ENCODE data around the gene QRICH2. TPM values are rescaled to one million over a fixed set of nuclear protein-coding genes. Genes with fewer than 3 reads are reported as not detected.
"Not testable (repeated sequence)": the region's sequence is repeated elsewhere in the genome, so short reads cannot be mapped to it uniquely, and the experiment has no call there.

Gene QRICH2
- total RNA-seq, 1 donor from 2014 or later = 2.1 TPM

GRCh38 chr17:76260669-76261068 is 47.4 kb downstream of the QRICH2 start:
- no peak overlapping the region for H3K27ac ChIP-seq (ENCODE audit: low read depth, low read length)
- H3K36me3 ChIP-seq (ENCODE audit: control insufficient read depth in 3 of 3, insufficient read depth in 3 of 3, low read length in 3 of 3) = no peaks in the 10 kb centered on the region
- H3K27me3 ChIP-seq (ENCODE audit: control insufficient read depth in 3 of 3, insufficient read depth in 3 of 3, low read length in 3 of 3) = no peaks in the 10 kb centered on the region
- no peak overlapping the region for H3K4me3 ChIP-seq (ENCODE audit: low read length in 3 of 3)
- peaks cover 14 to 29% (median 18%) of the 10 kb centered on the region in 3 donors for H3K4me1 ChIP-seq (ENCODE audit: control insufficient read depth in 3 of 3, insufficient read depth in 3 of 3, low read length in 3 of 3)
- H3K9me3 ChIP-seq (ENCODE audit: control insufficient read depth in 3 of 3, low read length in 3 of 3) = no peaks in the 10 kb centered on the region
- no peak overlapping the region for H3K9ac ChIP-seq (ENCODE audit: low read depth in 1 of 3, low read length in 3 of 3)

GRCh38 chr17:76260220-76260619 is 47.9 kb downstream of the QRICH2 start:
- no peak overlapping the region for H3K27ac ChIP-seq (ENCODE audit: low read depth, low read length)
- H3K4me1 ChIP-seq (ENCODE audit: control insufficient read depth in 3 of 3, insufficient read depth in 3 of 3, low read length in 3 of 3) = peaks cover 14 to 29% (median 18%) of the 10 kb centered on the region in 3 donors
- H3K27me3 ChIP-seq (ENCODE audit: control insufficient read depth in 3 of 3, insufficient read depth in 3 of 3, low read length in 3 of 3) = no peaks in the 10 kb centered on the region
- no peaks in the 10 kb centered on the region for H3K9me3 ChIP-seq (ENCODE audit: control insufficient read depth in 3 of 3, low read length in 3 of 3)
- no peaks in the 10 kb centered on the region for H3K36me3 ChIP-seq (ENCODE audit: control insufficient read depth in 3 of 3, insufficient read depth in 3 of 3, low read length in 3 of 3)
- no peak overlapping the region for H3K9ac ChIP-seq (ENCODE audit: low read depth in 1 of 3, low read length in 3 of 3)
- no peak overlapping the region for H3K4me3 ChIP-seq (ENCODE audit: low read length in 3 of 3)

GRCh38 chr17:76256430-76257050 is 51.5 kb downstream of the QRICH2 start:
- not testable (repeated sequence) for H3K4me3 ChIP-seq (ENCODE audit: low read length in 3 of 3); H3K27ac ChIP-seq (ENCODE audit: low read depth, low read length); H3K27me3 ChIP-seq (ENCODE audit: control insufficient read depth in 3 of 3, insufficient read depth in 3 of 3, low read length in 3 of 3); H3K9ac ChIP-seq (ENCODE audit: low read depth in 1 of 3, low read length in 3 of 3); H3K36me3 ChIP-seq (ENCODE audit: control insufficient read depth in 3 of 3, insufficient read depth in 3 of 3, low read length in 3 of 3); H3K9me3 ChIP-seq (ENCODE audit: control insufficient read depth in 3 of 3, low read length in 3 of 3)
- H3K4me1 ChIP-seq (ENCODE audit: control insufficient read depth in 3 of 3, insufficient read depth in 3 of 3, low read length in 3 of 3) = peaks cover 23 to 40% (median 24%) of the 10 kb centered on the region in 3 donors

GRCh38 chr17:76255801-76256429 is 52.2 kb downstream of the QRICH2 start:
- Histone ChIP-seq H3K36me3 (ENCODE audit: control insufficient read depth in 3 of 3, insufficient read depth in 3 of 3, low read length in 3 of 3) (no peaks in the 10 kb centered on the region), H3K4me1 (ENCODE audit: control insufficient read depth in 3 of 3, insufficient read depth in 3 of 3, low read length in 3 of 3) (peaks cover 26 to 43% (median 26%) of the 10 kb centered on the region in 3 donors), H3K9ac (ENCODE audit: low read depth in 1 of 3, low read length in 3 of 3) (no peak overlapping the region), H3K27ac (ENCODE audit: low read depth, low read length) (no peak overlapping the region), H3K27me3 (ENCODE audit: control insufficient read depth in 3 of 3, insufficient read depth in 3 of 3, low read length in 3 of 3) (no peaks in the 10 kb centered on the region), H3K4me3 (ENCODE audit: low read length in 3 of 3) (no peak overlapping the region), H3K9me3 (ENCODE audit: control insufficient read depth in 3 of 3, low read length in 3 of 3) (no peaks in the 10 kb centered on the region)

- Histone ChIP-seq H3K4me3 (ENCODE audit: low read length in 3 of 3) (no peak overlapping the region), H3K27ac (ENCODE audit: low read depth, low read length) (no peak overlapping the region), H3K9ac (ENCODE audit: low read depth in 1 of 3, low read length in 3 of 3) (no peak overlapping the region), H3K27me3 (ENCODE audit: control insufficient read depth in 3 of 3, insufficient read depth in 3 of 3, low read length in 3 of 3) (no peaks in the 10 kb centered on the region), H3K9me3 (ENCODE audit: control insufficient read depth in 3 of 3, low read length in 3 of 3) (no peaks in the 10 kb centered on the region), H3K36me3 (ENCODE audit: control insufficient read depth in 3 of 3, insufficient read depth in 3 of 3, low read length in 3 of 3) (no peaks in the 10 kb centered on the region), H3K4me1 (ENCODE audit: control insufficient read depth in 3 of 3, insufficient read depth in 3 of 3, low read length in 3 of 3) (peaks cover 26 to 40% (median 26%) of the 10 kb centered on the region in 3 donors)
Measured at GRCh38 chr17:76254275-76254674, 53.8 kb downstream of the QRICH2 start.

GRCh38 chr17:76253841-76254240 is 54.2 kb downstream of the QRICH2 start:
- Histone ChIP-seq H3K36me3 (ENCODE audit: control insufficient read depth in 3 of 3, insufficient read depth in 3 of 3, low read length in 3 of 3) (no peaks in the 10 kb centered on the region), H3K27ac (ENCODE audit: low read depth, low read length) (no peak overlapping the region), H3K27me3 (ENCODE audit: control insufficient read depth in 3 of 3, insufficient read depth in 3 of 3, low read length in 3 of 3) (no peaks in the 10 kb centered on the region), H3K4me1 (ENCODE audit: control insufficient read depth in 3 of 3, insufficient read depth in 3 of 3, low read length in 3 of 3) (peaks cover 26 to 40% (median 26%) of the 10 kb centered on the region in 3 donors), H3K4me3 (ENCODE audit: low read length in 3 of 3) (no peak overlapping the region), H3K9me3 (ENCODE audit: control insufficient read depth in 3 of 3, low read length in 3 of 3) (no peaks in the 10 kb centered on the region), H3K9ac (ENCODE audit: low read depth in 1 of 3, low read length in 3 of 3) (no peak overlapping the region)

- Histone ChIP-seq H3K9ac (ENCODE audit: low read depth in 1 of 3, low read length in 3 of 3) (peak overlapping the region in 1 of 3 donors; percentile 41), H3K27ac (ENCODE audit: low read depth, low read length) (peak overlapping the region; percentile 73), H3K4me3 (ENCODE audit: low read length in 3 of 3) (peak overlapping the region in 1 of 3 donors; percentile 57), H3K4me1 (ENCODE audit: control insufficient read depth in 3 of 3, insufficient read depth in 3 of 3, low read length in 3 of 3) (peaks cover 30 to 46% (median 30%) of the 10 kb centered on the region in 3 donors)
- not testable (repeated sequence) for H3K9me3 ChIP-seq (ENCODE audit: control insufficient read depth in 3 of 3, low read length in 3 of 3); H3K36me3 ChIP-seq (ENCODE audit: control insufficient read depth in 3 of 3, insufficient read depth in 3 of 3, low read length in 3 of 3); H3K27me3 ChIP-seq (ENCODE audit: control insufficient read depth in 3 of 3, insufficient read depth in 3 of 3, low read length in 3 of 3)
Measured at GRCh38 chr17:76252967-76253766, 54.9 kb downstream of the QRICH2 start.

GRCh38 chr17:76252040-76252954 is 55.8 kb downstream of the QRICH2 start:
- H3K9ac ChIP-seq (ENCODE audit: low read depth in 1 of 3, low read length in 3 of 3) = peak overlapping the region in 2 of 3 donors; percentile 4 to 55

GRCh38 chr17:76251478-76252039 is 56.5 kb downstream of the QRICH2 start:
- H3K9ac ChIP-seq (ENCODE audit: low read depth in 1 of 3, low read length in 3 of 3) = peak overlapping the region in 2 of 3 donors; percentile 4 to 55
- no peaks in the 10 kb centered on the region for H3K36me3 ChIP-seq (ENCODE audit: control insufficient read depth in 3 of 3, insufficient read depth in 3 of 3, low read length in 3 of 3)
- no peaks in the 10 kb centered on the region for H3K27me3 ChIP-seq (ENCODE audit: control insufficient read depth in 3 of 3, insufficient read depth in 3 of 3, low read length in 3 of 3)
- peaks cover 37 to 56% (median 39%) of the 10 kb centered on the region in 3 donors for H3K4me1 ChIP-seq (ENCODE audit: control insufficient read depth in 3 of 3, insufficient read depth in 3 of 3, low read length in 3 of 3)
- H3K9me3 ChIP-seq (ENCODE audit: control insufficient read depth in 3 of 3, low read length in 3 of 3) = no peaks in the 10 kb centered on the region
- no peak overlapping the region for H3K4me3 ChIP-seq (ENCODE audit: low read length in 3 of 3)
- H3K27ac ChIP-seq (ENCODE audit: low read depth, low read length) = peak overlapping the region; percentile 73

More at GRCh38 chr17:76252040-76252954, 55.8 kb downstream of the QRICH2 start:
- Histone ChIP-seq H3K4me1 (ENCODE audit: control insufficient read depth in 3 of 3, insufficient read depth in 3 of 3, low read length in 3 of 3) (peaks cover 32 to 51% (median 34%) of the 10 kb centered on the region in 3 donors), H3K27ac (ENCODE audit: low read depth, low read length) (peak overlapping the region; percentile 73), H3K9me3 (ENCODE audit: control insufficient read depth in 3 of 3, low read length in 3 of 3) (no peaks in the 10 kb centered on the region), H3K36me3 (ENCODE audit: control insufficient read depth in 3 of 3, insufficient read depth in 3 of 3, low read length in 3 of 3) (no peaks in the 10 kb centered on the region), H3K27me3 (ENCODE audit: control insufficient read depth in 3 of 3, insufficient read depth in 3 of 3, low read length in 3 of 3) (no peaks in the 10 kb centered on the region), H3K4me3 (ENCODE audit: low read length in 3 of 3) (peak overlapping the region in 1 of 3 donors; percentile 2)
